ENCODE data around the gene PLEKHA7.

The PLEKHA7 gene

GRCh38 chr11:16979703-16980622 lies 34.3 kb downstream of the PLEKHA7 start:
- Histone ChIP-seq H3K27me3 (no peaks in the 10 kb centered on the region), H3K4me3 (no peak overlapping the region), H3K27ac (no peak overlapping the region), H3K4me1 (peaks cover 0 to 36% (median 12%) of the 10 kb centered on the region in 4 donors), H3K36me3 (no peaks in the 10 kb centered on the region), H3K9me3 (no peaks in the 10 kb centered on the region)
- no peak for TF ChIP-seq CTCF (IDR thresholded peaks at IDR 0.05)
- no peak for DNase-seq
- intact Hi-C loops (cut with DNase I; ENCODE audit: low total_unique reads): no loop called here

DNA sequence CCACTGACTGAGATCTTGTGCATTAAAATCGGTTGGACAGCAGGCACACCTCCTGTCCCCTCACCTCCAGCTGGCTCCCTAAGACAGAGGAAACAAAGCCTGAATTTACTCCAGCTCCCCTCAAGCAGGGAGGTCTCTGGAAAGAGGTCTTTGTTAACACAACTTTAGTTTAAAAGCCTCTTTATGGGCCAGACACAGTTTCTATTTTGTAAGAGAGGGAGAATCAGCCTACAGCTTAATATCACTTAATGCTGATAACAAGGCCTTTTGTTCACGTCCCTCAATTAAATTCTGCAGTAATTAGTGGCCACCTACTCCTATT lies 36.3 kb downstream of the PLEKHA7 start:
- TF ChIP-seq CTCF (IDR thresholded peaks at IDR 0.05): no peak
- no peak overlapping the region for H3K4me3 ChIP-seq
- no peaks in the 10 kb centered on the region for H3K36me3 ChIP-seq
- DNase-seq: no peak
- peaks cover 0 to 34% (median 12%) of the 10 kb centered on the region in 4 donors for H3K4me1 ChIP-seq
- no peak overlapping the region for H3K27ac ChIP-seq
- no peaks in the 10 kb centered on the region for H3K27me3 ChIP-seq
- H3K9me3 ChIP-seq: no peaks in the 10 kb centered on the region
- intact Hi-C loops (cut with DNase I; ENCODE audit: low total_unique reads): no loop called here

GRCh38 chr11:16977136-16977993 lies 36.8 kb downstream of the PLEKHA7 start:
- no peak for TF ChIP-seq CTCF (IDR thresholded peaks at IDR 0.05)
- H3K9me3 ChIP-seq: no peaks in the 10 kb centered on the region
- intact Hi-C loops (cut with DNase I; ENCODE audit: low total_unique reads): no loop called here
- no peaks in the 10 kb centered on the region for H3K27me3 ChIP-seq
- no peak overlapping the region for H3K4me3 ChIP-seq
- peaks cover 0 to 28% (median 11%) of the 10 kb centered on the region in 4 donors for H3K4me1 ChIP-seq
- no peak overlapping the region for H3K27ac ChIP-seq
- no peak for DNase-seq
- H3K36me3 ChIP-seq: no peaks in the 10 kb centered on the region

DNA sequence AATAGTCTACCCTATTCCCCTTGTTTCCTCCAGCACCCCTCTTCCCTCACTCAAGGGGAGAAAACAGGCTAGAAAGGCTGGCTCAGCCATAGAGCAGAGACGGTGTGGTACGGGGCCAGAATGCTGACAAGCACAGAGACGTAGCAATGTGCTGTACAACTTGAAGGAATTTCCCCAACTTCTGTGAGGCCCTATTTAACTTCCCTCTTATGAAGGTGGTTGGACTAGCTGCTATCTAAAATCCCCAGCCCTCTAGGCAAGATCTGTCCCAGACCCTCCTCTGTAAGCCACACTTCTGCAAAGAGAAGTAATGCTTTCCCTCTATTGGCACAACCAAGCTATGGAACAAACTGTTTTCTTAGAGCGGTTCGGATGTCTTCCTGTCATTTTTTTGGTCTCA lies 37.8 kb downstream of the PLEKHA7 start:
- Histone ChIP-seq H3K9me3 (no peaks in the 10 kb centered on the region), H3K27me3 (no peaks in the 10 kb centered on the region), H3K4me1 (peaks cover 0 to 18% (median 2%) of the 10 kb centered on the region in 4 donors), H3K27ac (no peak overlapping the region), H3K36me3 (no peaks in the 10 kb centered on the region), H3K4me3 (no peak overlapping the region)
- no peak for TF ChIP-seq CTCF (IDR thresholded peaks at IDR 0.05)
- intact Hi-C loops (cut with DNase I; ENCODE audit: low total_unique reads): no loop called here
- no peak for DNase-seq

DNA sequence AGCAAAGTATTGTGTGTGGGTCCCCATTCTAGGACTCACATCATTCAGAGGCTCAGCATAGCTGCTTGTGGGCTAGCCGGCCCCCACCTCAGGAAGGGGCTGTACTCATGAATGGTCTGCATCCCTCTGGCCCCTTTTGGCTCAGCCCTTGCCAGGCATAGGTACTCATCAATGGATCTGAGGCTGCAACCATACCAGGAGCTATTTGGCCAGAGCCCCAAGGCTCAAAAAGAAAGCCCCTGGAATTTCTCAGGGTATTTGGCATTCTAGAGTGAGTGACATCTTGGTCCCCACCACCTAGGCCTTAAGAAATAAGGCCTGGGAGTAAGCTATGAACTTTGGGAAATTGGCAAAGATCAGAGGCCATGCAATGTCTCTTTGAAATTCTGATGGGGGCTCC lies 38.3 kb downstream of the PLEKHA7 start:
- Histone ChIP-seq H3K27me3 (no peaks in the 10 kb centered on the region), H3K9me3 (no peaks in the 10 kb centered on the region), H3K4me1 (peaks cover 0 to 13% (median 0%) of the 10 kb centered on the region in 4 donors), H3K27ac (no peak overlapping the region), H3K4me3 (no peak overlapping the region), H3K36me3 (no peaks in the 10 kb centered on the region)
- DNase-seq: no peak
- intact Hi-C loops (cut with DNase I; ENCODE audit: low total_unique reads): no loop called here
- TF ChIP-seq CTCF (IDR thresholded peaks at IDR 0.05): no peak

Data from tibial artery (tissue), 4 donors.